H1 (cell line): Measurements from ENCODE around the gene COL4A2. TPM values are rescaled to one million over a fixed set of nuclear protein-coding genes. Genes with fewer than 3 reads are reported as not detected.

Experiments used
- CTCF ChIA-PET: fragments of 300-600 bp; sonication (Branson Sonifier 250); formaldehyde crosslinking; loops from one replicate; lab custom pipeline; 2021; ENCODE audit not compliant: partially characterized antibody; lab: Charles Lee
- POLR2A ChIA-PET: fragments of 300-600 bp; sonication (Branson Sonifier 250); formaldehyde crosslinking; loops from one replicate; lab custom pipeline; 2021; ENCODE audit warnings: inconsistent platforms; ENCODE audit not compliant: partially characterized antibody; lab: Charles Lee
- DNase-seq, 2 experiments: peaks; one replicate each; pipeline versions ENCODE4 v3.0.0 to v3.0.0-alpha.2; 2010 to 2022; ENCODE audit warnings: low spot score in 2 of 2, low read depth in 1 of 2, mixed read lengths in 1 of 2
- FAIRE-seq: peaks from 2 replicates; lab custom pipeline; 2011; peaks lifted over from hg19 to GRCh38; lab: Jason Lieb, UNC
- H2AFZ ChIP-seq: 2 replicates; pipeline ENCODE4 v1.8.1; 2012; ENCODE audit warnings: low read length, inconsistent platforms
- H2AK5ac ChIP-seq: 2 replicates; pipeline ENCODE4 v1.6.1; 2013; ENCODE audit warnings: low read depth, low read length
- H2BK120ac ChIP-seq: replicated peaks from 2 replicates; pipeline ENCODE3; 2013; ENCODE audit warnings: low read depth, low read length, inconsistent platforms
- H2BK12ac ChIP-seq: 2 replicates; pipeline ENCODE4 v1.6.1; 2013; ENCODE audit warnings: low read depth, low read length
- H2BK15ac ChIP-seq: 2 replicates; pipeline ENCODE4 v1.6.1; 2013; ENCODE audit warnings: low read length
- H2BK20ac ChIP-seq: 2 replicates; pipeline ENCODE4 v1.6.1; 2013; ENCODE audit warnings: low read length
- H2BK5ac ChIP-seq: 2 replicates; pipeline ENCODE4 v1.6.1; 2013; ENCODE audit warnings: low read depth, low read length
- H3K14ac ChIP-seq: 2 replicates; pipeline ENCODE4 v1.6.1; 2013; ENCODE audit warnings: inconsistent platforms; ENCODE audit not compliant: insufficient read length
- H3K18ac ChIP-seq: 2 replicates; pipeline ENCODE4 v1.6.1; 2013; ENCODE audit warnings: low read length; ENCODE audit errors: extremely low read depth
- H3K23ac ChIP-seq: 2 replicates; pipeline ENCODE4 v1.6.1; 2013; ENCODE audit warnings: inconsistent platforms; ENCODE audit not compliant: insufficient read length
- H3K23me2 ChIP-seq: 2 replicates; pipeline ENCODE4 v1.6.1; 2013; ENCODE audit warnings: low read depth, low read length
- H3K27ac ChIP-seq: 2 replicates; pipeline ENCODE4 v1.6.1; 2011; ENCODE audit warnings: low read depth, low read length, inconsistent platforms
- H3K27me3 ChIP-seq, 4 experiments: replicated peaks in 1 of 4; 1 replicate in 1 of 4; 2 replicates in 3 of 4; pipeline versions ENCODE4 v1.6.1 to v1.8.1; 2011 to 2013; ENCODE audit warnings: low read length in 3 of 4, mild to moderate bottlenecking in 3 of 4, inconsistent platforms in 2 of 4, mixed read lengths in 2 of 4, moderate library complexity in 1 of 4; ENCODE audit not compliant: control insufficient read depth in 3 of 4, insufficient read depth in 3 of 4; ENCODE audit errors: extremely low read depth in 1 of 4
- H3K36me3 ChIP-seq, 4 experiments: 2 replicates each; pipeline versions ENCODE4 v1.6.1 to v1.8.1; 2011 to 2013; ENCODE audit warnings: mild to moderate bottlenecking in 4 of 4, low read length in 3 of 4, moderate library complexity in 2 of 4, control low read depth in 1 of 4, inconsistent platforms in 1 of 4; ENCODE audit not compliant: insufficient read depth in 4 of 4, control insufficient read depth in 2 of 4
- H3K4ac ChIP-seq: replicated peaks from 2 replicates; pipeline ENCODE3; 2013; ENCODE audit warnings: low read length, low read depth, mixed read lengths, inconsistent platforms; ENCODE audit not compliant: insufficient read length
- H3K4me1 ChIP-seq, 4 experiments: replicated peaks in 1 of 4; 1 replicate in 1 of 4; 2 replicates in 3 of 4; pipeline versions ENCODE4 v1.6.1 to v1.8.1; 2011 to 2013; ENCODE audit warnings: low read length in 3 of 4, inconsistent platforms in 2 of 4, mixed read lengths in 1 of 4; ENCODE audit not compliant: insufficient read depth in 4 of 4, control insufficient read depth in 3 of 4
- H3K4me2 ChIP-seq, 2 experiments: 2 replicates each; pipeline versions ENCODE4 v1.6.1 to v1.8.1; 2011 to 2013; ENCODE audit warnings: low read depth in 2 of 2, low read length in 2 of 2, control low read depth in 1 of 2, inconsistent platforms in 1 of 2, mild to moderate bottlenecking in 1 of 2; ENCODE audit not compliant: insufficient read depth in 1 of 2
- H3K4me3 ChIP-seq, 4 experiments: fragments of 200-600, 300-600 bp in 1 of 4; sonication (generic), shearing (Covaris generic), sonication (Bioruptor Twin) in 1 of 4; 2 replicates each; pipeline versions ENCODE4 v1.5.1 to v1.8.1; 2011 to 2016; ENCODE audit warnings: low read length in 4 of 4, low read depth in 3 of 4, control low read depth in 2 of 4, inconsistent platforms in 2 of 4, mild to moderate bottlenecking in 2 of 4, mixed read lengths in 1 of 4, moderate library complexity in 1 of 4; ENCODE audit not compliant: insufficient read depth in 2 of 4; ENCODE audit errors: extremely low read depth in 1 of 4
- H3K56ac ChIP-seq: replicated peaks from 2 replicates; pipeline ENCODE3; 2013; ENCODE audit warnings: low read depth, mild to moderate bottlenecking, mixed read lengths, low read length, inconsistent platforms; ENCODE audit not compliant: insufficient read length
- H3K79me1 ChIP-seq: 2 replicates; pipeline ENCODE4 v1.6.1; 2013; ENCODE audit warnings: low read depth, low read length, control low read depth
- H3K79me2 ChIP-seq, 2 experiments: 2 replicates each; pipeline versions ENCODE4 v1.6.1 to v1.8.1; 2012 to 2013; ENCODE audit warnings: low read length in 2 of 2, mild to moderate bottlenecking in 2 of 2, inconsistent platforms in 1 of 2; ENCODE audit not compliant: insufficient read depth in 2 of 2, control insufficient read depth in 1 of 2
- H3K9ac ChIP-seq, 4 experiments: replicated peaks in 1 of 4; 1 replicate in 1 of 4; 2 replicates in 3 of 4; pipeline versions ENCODE4 v1.6.1 to v1.8.1; 2011 to 2013; ENCODE audit warnings: low read depth in 3 of 4, low read length in 3 of 4, control low read depth in 2 of 4, mild to moderate bottlenecking in 2 of 4, moderate library complexity in 2 of 4, inconsistent platforms in 1 of 4; ENCODE audit errors: extremely low read depth in 1 of 4
- H3K9me3 ChIP-seq, 2 experiments: 2 replicates each; pipeline versions ENCODE4 v1.6.1 to v1.8.1; 2012 to 2013; ENCODE audit warnings: mild to moderate bottlenecking in 2 of 2, moderate library complexity in 2 of 2, control low read depth in 1 of 2, inconsistent platforms in 1 of 2, low read depth in 1 of 2, low read length in 1 of 2, mixed read lengths in 1 of 2; ENCODE audit not compliant: insufficient read depth in 2 of 2
- H4K20me1 ChIP-seq, 2 experiments: replicated peaks in 1 of 2; 2 replicates each; pipeline versions ENCODE3 to v1.8.1; 2011 to 2013; ENCODE audit warnings: inconsistent platforms in 2 of 2, low read length in 2 of 2, mild to moderate bottlenecking in 1 of 2; ENCODE audit not compliant: insufficient read depth in 2 of 2, control insufficient read depth in 1 of 2
- H4K5ac ChIP-seq: 2 replicates; pipeline ENCODE4 v1.6.1; 2013; ENCODE audit warnings: low read length, low read depth, mixed read lengths, inconsistent platforms; ENCODE audit not compliant: insufficient read length
- H4K8ac ChIP-seq: 2 replicates; pipeline ENCODE4 v1.8.0; 2013; ENCODE audit warnings: mild to moderate bottlenecking, moderate library complexity, low read length, inconsistent platforms; ENCODE audit not compliant: insufficient read depth; ENCODE audit errors: extremely low read depth
- H4K91ac ChIP-seq: replicated peaks from 2 replicates; pipeline ENCODE3; 2013; ENCODE audit warnings: low read length, mixed read lengths, inconsistent platforms; ENCODE audit not compliant: insufficient read length
- BCL11A ChIP-seq, 2 experiments: IDR thresholded peaks; one replicate each; pipeline ENCODE4 v1.6.1; 2011; ENCODE audit warnings: low read depth in 2 of 2, low read length in 2 of 2, mild to moderate bottlenecking in 2 of 2
- CHD2 ChIP-seq: IDR thresholded peaks from 2 replicates; pipeline ENCODE4 v1.6.1; 2012; ENCODE audit warnings: low read length, improper control_type of control experiment
- CREB1 ChIP-seq: IDR thresholded peaks from 2 replicates; pipeline ENCODE4 v1.6.1; 2012; ENCODE audit warnings: inconsistent platforms
- EGR1 ChIP-seq: IDR thresholded peaks from 2 replicates; pipeline ENCODE4 v1.6.1; 2011; ENCODE audit warnings: low read depth, low read length, borderline replicate concordance
- FOSL1 ChIP-seq: IDR thresholded peaks from 2 replicates; pipeline ENCODE4 v1.6.1; 2011; ENCODE audit warnings: mild to moderate bottlenecking, low read depth, low read length, moderate library complexity; ENCODE audit not compliant: insufficient read depth
- HDAC6 ChIP-seq: IDR thresholded peaks from one replicate; pipeline ENCODE4 v1.7.1; 2012; ENCODE audit warnings: low read depth, mild to moderate bottlenecking, inconsistent platforms, low read length, moderate library complexity
- KDM5A ChIP-seq: fragments of 200-600 bp; IDR thresholded peaks from 2 replicates; pipeline ENCODE4 v1.7.1; 2012; ENCODE audit warnings: mild to moderate bottlenecking, low read length, inconsistent platforms, mixed read lengths
- MAFK ChIP-seq: IDR thresholded peaks from 2 replicates; pipeline ENCODE4 v1.6.1; 2012; ENCODE audit warnings: low read depth, mild to moderate bottlenecking, improper control_type of control experiment, low read length
- MAX ChIP-seq: IDR thresholded peaks from 2 replicates; pipeline ENCODE4 v1.6.1; 2012; ENCODE audit warnings: inconsistent platforms
- RBBP5 ChIP-seq: IDR thresholded peaks from 2 replicates; pipeline ENCODE4 v1.7.1; 2012; ENCODE audit warnings: low read depth, mild to moderate bottlenecking, inconsistent platforms, low read length, moderate library complexity, borderline replicate concordance
- SIRT6 ChIP-seq: IDR thresholded peaks from one replicate; pipeline ENCODE4 v1.7.1; 2012; ENCODE audit warnings: low read length, inconsistent platforms
- SP4 ChIP-seq: IDR thresholded peaks from 2 replicates; pipeline ENCODE4 v1.6.1; 2012; ENCODE audit warnings: low read length, inconsistent platforms
- TCF12 ChIP-seq: IDR thresholded peaks from 2 replicates; pipeline ENCODE4 v1.6.1; 2011; ENCODE audit warnings: low read depth, mild to moderate bottlenecking, low read length
- TEAD4 ChIP-seq: IDR thresholded peaks from 2 replicates; pipeline ENCODE4 v1.6.1; 2012; ENCODE audit warnings: low read depth, low read length, inconsistent platforms, mixed read lengths
- WGBS, 2 experiments: shearing (Covaris generic) in 1 of 2; methylation state at CpG; one replicate each; pipeline versions ENCODE4 v1.1.6 to v1.1.7; 2013 to 2015; ENCODE audit warnings: low lambda C conversion rate in 2 of 2, mixed read lengths in 2 of 2, inconsistent platforms in 1 of 2, low coverage in 1 of 2, missing lambda C conversion rate in 1 of 2; ENCODE audit not compliant: insufficient replicate concordance in 2 of 2, insufficient coverage in 1 of 2, insufficient read length in 1 of 2; ENCODE audit errors: extremely low coverage in 1 of 2, missing lambda C conversion rate in 1 of 2; 5-methylcytosine and 5-hydroxymethylcytosine counted together
- polyA plus RNA-seq, 7 experiments: library from polyadenylated mRNA; depleted of rRNA in 3 of 7; stranded (reverse) in 5 of 7; unstranded in 2 of 7; fragments of >200 nt in 5 of 7; fragments of 200-250 nt in 2 of 7; gene quantifications; 1 replicate in 5 of 7; 2 replicates in 1 of 7; 4 replicates in 1 of 7; pipeline versions ENCODE4 v1.2.1 to v1.2.3, GENCODE V29; 2011 to 2013; ENCODE audit warnings: missing spikeins in 2 of 7, mixed read lengths in 2 of 7
- total RNA-seq: library from RNA; stranded (reverse); fragmentation: NEBNext Ultra II Directional; extraction: Animal tissue kit (Norgen Biotek cat#: 25700); gene quantifications from 2 replicates; pipeline ENCODE4 v1.2.1, GENCODE V29; 2021

Gene COL4A2
- total and polyA plus RNA-seq, 2 of the 8 experiments (the other 6 are each of a cell fraction or from before 2014, with no cell fraction given) = 80.4 to 87.3 TPM

- DNase-seq = no peak
Measured at GRCh38 chr13:110284779-110285484, 22.2 kb upstream of the COL4A2 start.

More at GRCh38 chr13:110284779-110285484, 22.2 kb upstream of the COL4A2 start:
- H3K27me3 ChIP-seq = no peaks in the 10 kb centered on the region
- H2AFZ ChIP-seq = no peak overlapping the region
- no peaks in the 10 kb centered on the region for H3K9me3 ChIP-seq
- H3K9ac ChIP-seq = no peak overlapping the region
- no peak for FAIRE-seq
- H3K79me1 ChIP-seq = peaks cover 3% of the 10 kb centered on the region
- no peak overlapping the region for H2BK15ac ChIP-seq
- no peaks in the 10 kb centered on the region for H3K23me2 ChIP-seq
- H3K23ac ChIP-seq = no peak overlapping the region
- no peak overlapping the region for H2BK20ac ChIP-seq
- H2BK120ac ChIP-seq = no peak overlapping the region
- H3K4me3 ChIP-seq = no peak overlapping the region
- H4K8ac ChIP-seq = no peak overlapping the region
- H3K18ac ChIP-seq = no peak overlapping the region
- H2AK5ac ChIP-seq = no peak overlapping the region
- H3K36me3 ChIP-seq = no peaks in the 10 kb centered on the region
- no peak overlapping the region for H2BK5ac ChIP-seq
- peaks cover 1 to 5% of the 10 kb centered on the region in 2 experiments for H4K20me1 ChIP-seq
- no peak overlapping the region for H3K4ac ChIP-seq
- no peak overlapping the region for H3K27ac ChIP-seq
- no peaks in the 10 kb centered on the region for H3K4me1 ChIP-seq
- H4K91ac ChIP-seq = no peak overlapping the region
- no peak overlapping the region for H3K4me2 ChIP-seq
- H3K79me2 ChIP-seq = peaks cover 0 to 3% of the 10 kb centered on the region in 2 experiments; a peak in 1 of 4 replicates
- H2BK12ac ChIP-seq = no peak overlapping the region
- no peak overlapping the region for H3K56ac ChIP-seq
- no peak overlapping the region for H4K5ac ChIP-seq
- whole genome bisulfite sequencing, 2 experiments = 90% methylated on average over 11 of the region's 11 CpGs; no CpG with 5 or more reads in 1 of the 2 experiments
- TF ChIP-seq EGR1 (no peak), FOSL1 (no peak), TCF12 (no peak), SIRT6 (no peak), RBBP5 (no peak), SP4 (no peak), TEAD4 (no peak), BCL11A (IDR thresholded peaks at IDR 0.05; ENCODE audit: low read depth in 2 of 2, low read length in 2 of 2) (no peak), CREB1 (no peak), CHD2 (no peak), HDAC6 (no peak), KDM5A (no peak), MAX (no peak), MAFK (no peak)
- ChIA-PET CTCF (interaction anchor here (0.8 to 2.3 kb wide), 8 partner anchors 10 to 50 kb away, joined by 3 to 9 read pairs (median 6); no protein-coding TSS in a partner anchor), POLR2A (no interaction called here)
- H3K14ac ChIP-seq = no peak overlapping the region
